HepG2 (cell line): ENCODE data around the gene LRRC28. TPM values are rescaled to one million over a fixed set of nuclear protein-coding genes. Genes with fewer than 3 reads are reported as not detected.

ENCODE experiments used
- CAMTA2 ChIP-seq: sonication (generic); formaldehyde crosslinking; IDR thresholded peaks from 2 replicates; pipeline ENCODE4 v1.4.0; 2020; ENCODE audit warnings: mild to moderate bottlenecking, missing genetic modification reagents, borderline replicate concordance
- DNMT1 ChIP-seq: sonication (generic); formaldehyde crosslinking; IDR thresholded peaks from 2 replicates; pipeline ENCODE4 v1.5.1; 2020; ENCODE audit warnings: mild to moderate bottlenecking, missing genetic modification reagents
- GMEB2 ChIP-seq: IDR thresholded peaks from 2 replicates; pipeline ENCODE4 v1.6.1; 2016; ENCODE audit warnings: missing biosample characterization, missing genetic modification reagents, low read depth
- GPBP1L1 ChIP-seq: sonication (generic); formaldehyde crosslinking; IDR thresholded peaks from 2 replicates; pipeline ENCODE4 v1.5.0; 2020; ENCODE audit warnings: mild to moderate bottlenecking, missing genetic modification reagents
- IRF1 ChIP-seq: sonication (generic); formaldehyde crosslinking; IDR thresholded peaks from 2 replicates; pipeline ENCODE4 v1.4.0; 2020; ENCODE audit warnings: low read depth, mild to moderate bottlenecking, missing genetic modification reagents
- KLF13 ChIP-seq: sonication (generic); formaldehyde crosslinking; IDR thresholded peaks from 2 replicates; pipeline ENCODE4 v1.4.0; 2020; ENCODE audit warnings: mild to moderate bottlenecking, missing genetic modification reagents
- LBX2 ChIP-seq: sonication (generic); formaldehyde crosslinking; IDR thresholded peaks from 2 replicates; pipeline ENCODE4 v1.5.0; 2020; ENCODE audit warnings: missing genetic modification reagents, mild to moderate bottlenecking, borderline replicate concordance
- MXD1 ChIP-seq: sonication (generic); formaldehyde crosslinking; IDR thresholded peaks from 2 replicates; pipeline ENCODE4 v1.4.0; 2020; ENCODE audit warnings: mild to moderate bottlenecking, missing genetic modification reagents
- MYPOP ChIP-seq: sonication (generic); formaldehyde crosslinking; IDR thresholded peaks from 2 replicates; pipeline ENCODE4 v1.8.1; 2023; ENCODE audit warnings: mild to moderate bottlenecking, moderate library complexity, missing genetic modification reagents
- RBAK ChIP-seq: sonication (generic); formaldehyde crosslinking; IDR thresholded peaks from 2 replicates; pipeline ENCODE4 v1.5.1; 2020; ENCODE audit warnings: mild to moderate bottlenecking, missing genetic modification reagents
- RFX5 ChIP-seq: IDR thresholded peaks from 2 replicates; pipeline ENCODE4 v1.6.1; 2011; ENCODE audit warnings: low read depth, low read length, improper control_type of control experiment
- SPEN ChIP-seq: sonication (generic); formaldehyde crosslinking; IDR thresholded peaks from 2 replicates; pipeline ENCODE4 v1.5.1; 2020; ENCODE audit warnings: low read depth, mild to moderate bottlenecking, missing genetic modification reagents
- ZBTB38 ChIP-seq: sonication (generic); formaldehyde crosslinking; IDR thresholded peaks from 2 replicates; pipeline ENCODE4 v1.5.1; 2020; ENCODE audit warnings: mild to moderate bottlenecking, missing genetic modification reagents
- ZNF33A ChIP-seq: sonication (generic); formaldehyde crosslinking; IDR thresholded peaks from 2 replicates; pipeline ENCODE4 v1.5.1; 2020; ENCODE audit warnings: missing genetic modification reagents, mild to moderate bottlenecking, moderate library complexity, borderline replicate concordance
- ZNF468 ChIP-seq: sonication (generic); formaldehyde crosslinking; IDR thresholded peaks from 2 replicates; pipeline ENCODE4 v1.8.0; 2022; ENCODE audit warnings: mild to moderate bottlenecking, moderate library complexity, missing genetic modification reagents
- ZNF839 ChIP-seq: sonication (generic); formaldehyde crosslinking; IDR thresholded peaks from 2 replicates; pipeline ENCODE4 v1.4.0; 2020; ENCODE audit warnings: missing genetic modification reagents, mild to moderate bottlenecking, borderline replicate concordance
- ZSCAN22 ChIP-seq: sonication (generic); formaldehyde crosslinking; IDR thresholded peaks from 2 replicates; pipeline ENCODE4 v1.4.0; 2020; ENCODE audit warnings: mild to moderate bottlenecking, missing genetic modification reagents
- ZSCAN31 ChIP-seq: sonication (generic); formaldehyde crosslinking; IDR thresholded peaks from 2 replicates; pipeline ENCODE4 v1.5.0; 2020; ENCODE audit warnings: low read depth, mild to moderate bottlenecking, missing genetic modification reagents
- polyA plus RNA-seq, 8 experiments: library from polyadenylated mRNA; depleted of rRNA in 3 of 8; stranded (reverse) in 7 of 8; unstranded in 1 of 8; fragments of >200 nt; fragmentation: Illumina TruSeq in 4 of 8; extraction: Trizol in 4 of 8; gene quantifications; 2 replicates each; pipeline versions ENCODE4 v1.2.1 to v1.2.3, GENCODE V29; 2011 to 2016; ENCODE audit warnings: low read depth in 4 of 8, missing spikeins in 1 of 8, mixed read lengths in 1 of 8; ENCODE audit not compliant: insufficient read depth in 1 of 8
- total RNA-seq, 5 experiments: library from RNA; depleted of rRNA; stranded (reverse); fragments of >200 nt; fragmentation: Illumina TruSeq; extraction: Trizol; gene quantifications; 2 replicates each; pipeline ENCODE4 v1.2.3, GENCODE V29; 2016; ENCODE audit warnings: low read depth in 1 of 5

Gene LRRC28
- total and polyA plus RNA-seq, 2 of the 13 experiments (the other 11 are each of a cell fraction or from before 2014, with no cell fraction given), result 17.5 to 21.3 TPM

- TF ChIP-seq CAMTA2, result no peak
- TF ChIP-seq ZNF33A (CRISPR knock-in tag), result no peak
- no peak for TF ChIP-seq ZNF468
- no peak for TF ChIP-seq ZSCAN22
- no peak; the same call in 1 of the 2 replicates for TF ChIP-seq IRF1
- peak; percentile 73; the same call in 1 of the 2 replicates for TF ChIP-seq SPEN (CRISPR knock-in tag)
- peak; percentile 29; the same call in 1 of the 2 replicates for TF ChIP-seq ZBTB38 (CRISPR knock-in tag)
- no peak for TF ChIP-seq RBAK
- no peak for TF ChIP-seq GMEB2 (CRISPR knock-in tag)
- 0 out of 2 replicates have a peak, but pooled peaks have one; percentile 16 for TF ChIP-seq RFX5
- no peak for TF ChIP-seq GPBP1L1
- TF ChIP-seq MYPOP (CRISPR knock-in tag), result peak; percentile 85; the same call in 1 of the 2 replicates
- 0 out of 2 replicates have a peak, but pooled peaks have one; percentile 25 for TF ChIP-seq LBX2 (CRISPR knock-in tag)
- no peak for TF ChIP-seq KLF13 (CRISPR knock-in tag)
- no peak for TF ChIP-seq ZNF839 (CRISPR knock-in tag)
- 0 out of 2 replicates have a peak, but pooled peaks have one; percentile 14 for TF ChIP-seq ZSCAN31 (CRISPR knock-in tag)
- TF ChIP-seq DNMT1 (CRISPR knock-in tag), result no peak
- TF ChIP-seq MXD1 (CRISPR knock-in tag), result 0 out of 2 replicates have a peak, but pooled peaks have one; percentile 36
Observed at GRCh38 chr15:99250857-99251841, at the start of gene LRRC28 (continued).
